HEK293T (cell line): ENCODE results near the gene ADH1C.

Experiments
- CTCF ChIA-PET: fragments of 350-600 bp; formaldehyde crosslinking; extraction: SDS; loops from one replicate; lab custom pipeline; 2021; ENCODE audit warnings: antibody characterized with exemption, inconsistent platforms; lab: Yijun Ruan, JAX
- POLR2A ChIA-PET: fragments of 350-600 bp; formaldehyde crosslinking; extraction: SDS; loops from one replicate; lab custom pipeline; 2020; ENCODE audit warnings: antibody characterized with exemption, inconsistent platforms; lab: Yijun Ruan, JAX
- DNase-seq: peaks from one replicate; pipeline ENCODE4 v3.0.0; 2012; ENCODE audit warnings: mixed read lengths; ENCODE audit errors: extremely low spot score
- ARNT ChIP-seq: fragments of 450-650 bp; IDR thresholded peaks from 2 replicates; pipeline ENCODE4 v1.6.1; 2017; ENCODE audit warnings: mild to moderate bottlenecking
- BHLHE40 ChIP-seq: fragments of 450-650 bp; IDR thresholded peaks from 2 replicates; pipeline ENCODE4 v1.6.1; 2016; ENCODE audit warnings: mild to moderate bottlenecking, moderate library complexity, borderline replicate concordance
- CTBP1 ChIP-seq: fragments of 450-650 bp; IDR thresholded peaks from 2 replicates; pipeline ENCODE4 v1.6.1; 2016; ENCODE audit warnings: borderline replicate concordance
- ELF4 ChIP-seq: fragments of 450-650 bp; IDR thresholded peaks from 2 replicates; pipeline ENCODE4 v1.6.1; 2017; ENCODE audit warnings: antibody characterized with exemption
- FOXA1 ChIP-seq: fragments of 450-650 bp; IDR thresholded peaks from 2 replicates; pipeline ENCODE4 v1.6.1; 2016; ENCODE audit warnings: mild to moderate bottlenecking
- FOXK2 ChIP-seq: fragments of 450-650 bp; IDR thresholded peaks from 2 replicates; pipeline ENCODE4 v1.6.1; 2016; ENCODE audit warnings: mild to moderate bottlenecking
- FOXM1 ChIP-seq: fragments of 450-650 bp; IDR thresholded peaks from 2 replicates; pipeline ENCODE4 v1.6.1; 2017; ENCODE audit warnings: mild to moderate bottlenecking, borderline replicate concordance
- HDGF ChIP-seq: fragments of 450-650 bp; IDR thresholded peaks from 2 replicates; pipeline ENCODE4 v1.6.1; 2017; ENCODE audit warnings: antibody characterized with exemption, borderline replicate concordance
- L3MBTL2 ChIP-seq: fragments of 450-650 bp; conservative IDR thresholded peaks from 2 replicates; pipeline ENCODE4 v1.6.1; 2016; ENCODE audit warnings: mild to moderate bottlenecking
- LEF1 ChIP-seq: fragments of 450-650 bp; IDR thresholded peaks from 2 replicates; pipeline ENCODE4 v1.6.1; 2017; ENCODE audit warnings: mild to moderate bottlenecking, borderline replicate concordance
- NFRKB ChIP-seq: fragments of 450-650 bp; IDR thresholded peaks from 2 replicates; pipeline ENCODE4 v1.6.1; 2016; ENCODE audit warnings: mild to moderate bottlenecking, moderate library complexity
- SP1 ChIP-seq: fragments of 450-650 bp; IDR thresholded peaks from 2 replicates; pipeline ENCODE4 v1.6.1; 2017
- SUZ12 ChIP-seq: fragments of 450-650 bp; IDR thresholded peaks from 2 replicates; pipeline ENCODE4 v1.6.1; 2016; ENCODE audit warnings: mild to moderate bottlenecking
- TARDBP ChIP-seq: fragments of 450-650 bp; IDR thresholded peaks from 2 replicates; pipeline ENCODE4 v1.6.1; 2016
- ZNF384 ChIP-seq: fragments of 450-650 bp; IDR thresholded peaks from 2 replicates; pipeline ENCODE4 v1.6.1; 2016
- TF ChIP-seq, protein P1 (sequence below): fragments of 450-650 bp; IDR thresholded peaks from 2 replicates; pipeline ENCODE4 v1.6.1; 2016

Gene ADH1C

GRCh38 chr4:99334880-99335279, 17.7 kb downstream of the ADH1C start:
- DNase-seq: no peak
- POLR2A ChIA-PET: no interaction called here
- CTCF ChIA-PET: no interaction called here
- TF ChIP-seq FOXK2 (no peak), SP1 (no peak), BHLHE40 (no peak), ZNF384 (no peak), SUZ12 (no peak)

DNA sequence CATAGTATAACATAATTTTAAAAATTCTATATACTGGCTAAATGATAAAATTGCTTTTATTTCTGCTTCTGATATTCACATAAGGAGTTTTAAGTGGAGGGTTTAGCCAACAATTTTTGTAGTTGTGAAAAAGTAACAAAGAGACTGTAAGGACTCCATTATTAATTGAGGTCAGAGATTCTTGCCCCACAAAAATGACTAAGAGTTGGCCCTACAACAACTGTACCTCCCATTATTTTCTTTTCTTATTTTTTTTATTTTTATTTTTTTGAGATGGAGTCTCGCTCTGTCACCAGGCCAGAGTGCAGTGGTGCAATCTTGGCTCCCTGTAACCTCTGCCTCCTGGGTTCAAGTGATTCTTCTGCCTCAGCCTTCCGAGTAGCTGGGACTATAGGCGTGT, 21.9 kb downstream of the ADH1C start:
- CTCF ChIA-PET: no interaction called here
- no peak for DNase-seq
- TF ChIP-seq, protein P1, sequence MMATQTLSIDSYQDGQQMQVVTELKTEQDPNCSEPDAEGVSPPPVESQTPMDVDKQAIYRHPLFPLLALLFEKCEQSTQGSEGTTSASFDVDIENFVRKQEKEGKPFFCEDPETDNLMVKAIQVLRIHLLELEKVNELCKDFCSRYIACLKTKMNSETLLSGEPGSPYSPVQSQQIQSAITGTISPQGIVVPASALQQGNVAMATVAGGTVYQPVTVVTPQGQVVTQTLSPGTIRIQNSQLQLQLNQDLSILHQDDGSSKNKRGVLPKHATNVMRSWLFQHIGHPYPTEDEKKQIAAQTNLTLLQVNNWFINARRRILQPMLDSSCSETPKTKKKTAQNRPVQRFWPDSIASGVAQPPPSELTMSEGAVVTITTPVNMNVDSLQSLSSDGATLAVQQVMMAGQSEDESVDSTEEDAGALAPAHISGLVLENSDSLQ: no peak
- no peak for TF ChIP-seq FOXM1
- TF ChIP-seq CTBP1: no peak
- TF ChIP-seq FOXK2: no peak
- no peak for TF ChIP-seq ARNT
- TF ChIP-seq TARDBP: no peak
- TF ChIP-seq SUZ12: no peak
- no peak for TF ChIP-seq ELF4
- TF ChIP-seq HDGF: no peak
- TF ChIP-seq BHLHE40: no peak
- TF ChIP-seq NFRKB: no peak
- TF ChIP-seq L3MBTL2: no peak
- TF ChIP-seq SP1: no peak
- TF ChIP-seq LEF1: no peak
- no peak for TF ChIP-seq FOXA1
- TF ChIP-seq ZNF384: no peak
- POLR2A ChIA-PET: no interaction called here

GRCh38 chr4:99329876-99330275, 22.7 kb downstream of the ADH1C start:
- ChIA-PET POLR2A (no interaction called here), CTCF (no interaction called here)
- no peak for DNase-seq
- TF ChIP-seq HDGF (no peak), BHLHE40 (no peak), L3MBTL2 (no peak), SP1 (no peak), ELF4 (no peak), TARDBP (no peak), SUZ12 (no peak), FOXM1 (no peak), FOXK2 (no peak), FOXA1 (no peak), ARNT (no peak), LEF1 (no peak), ZNF384 (no peak)
- TF ChIP-seq, protein P1: no peak

DNA sequence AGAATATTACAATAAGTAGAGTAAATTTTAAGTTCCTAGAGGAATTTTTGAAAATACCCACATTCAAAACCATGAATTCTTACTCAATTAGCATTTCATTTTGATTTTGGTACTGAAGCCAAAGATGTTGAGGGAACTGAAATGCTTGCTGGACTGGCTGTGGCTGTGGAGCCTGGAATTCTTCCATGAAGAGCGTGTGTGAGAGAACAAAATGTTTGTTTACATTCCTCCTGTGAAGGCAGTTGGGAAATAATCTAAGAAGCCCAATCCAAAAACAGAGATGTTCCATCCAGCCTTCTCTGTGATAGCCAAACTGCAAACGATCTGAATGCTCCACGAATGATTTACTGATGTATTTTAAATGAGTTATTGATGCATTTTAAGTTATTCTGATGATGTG, 27.6 kb downstream of the ADH1C start:
- CTCF ChIA-PET: no interaction called here
- no peak for DNase-seq
- no peak for TF ChIP-seq ZNF384
- TF ChIP-seq NFRKB: no peak
- TF ChIP-seq CTBP1: no peak
- TF ChIP-seq ELF4: no peak
- TF ChIP-seq BHLHE40: no peak
- TF ChIP-seq, protein P1: no peak
- no peak for TF ChIP-seq LEF1
- TF ChIP-seq FOXA1: no peak
- no peak for TF ChIP-seq SUZ12
- no peak for TF ChIP-seq L3MBTL2
- TF ChIP-seq SP1: no peak
- TF ChIP-seq ARNT: no peak
- no peak for TF ChIP-seq FOXK2
- no peak for TF ChIP-seq FOXM1
- no peak for TF ChIP-seq HDGF
- TF ChIP-seq TARDBP: no peak
- POLR2A ChIA-PET: no interaction called here

DNA sequence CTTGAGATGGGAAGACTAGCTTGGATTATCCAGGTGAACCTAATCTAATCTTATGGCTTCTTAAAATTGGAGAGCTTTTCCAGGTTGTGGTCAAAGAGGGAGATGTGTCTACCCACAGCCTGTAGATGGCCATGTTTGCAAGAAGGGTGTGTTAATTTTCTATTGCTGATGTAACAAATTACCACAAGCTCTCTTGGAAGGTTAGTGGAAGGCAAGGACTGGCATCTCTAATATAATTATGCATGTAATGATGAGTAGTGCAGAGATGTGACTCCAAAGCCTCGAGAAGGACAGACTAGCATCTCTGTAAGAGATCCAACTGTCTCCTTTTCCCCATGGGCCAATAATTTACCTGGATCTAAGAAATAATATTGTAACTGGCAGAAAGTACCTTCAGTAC, 28.2 kb downstream of the ADH1C start:
- no peak for DNase-seq
- TF ChIP-seq NFRKB (no peak), BHLHE40 (no peak), FOXA1 (no peak), FOXM1 (no peak), ELF4 (no peak), CTBP1 (no peak), ZNF384 (no peak), SP1 (no peak), HDGF (no peak), L3MBTL2 (no peak), LEF1 (no peak), TARDBP (no peak), FOXK2 (no peak), ARNT (no peak), SUZ12 (no peak)
- TF ChIP-seq, protein P1: no peak
- POLR2A ChIA-PET: no interaction called here
- CTCF ChIA-PET: no interaction called here

DNA sequence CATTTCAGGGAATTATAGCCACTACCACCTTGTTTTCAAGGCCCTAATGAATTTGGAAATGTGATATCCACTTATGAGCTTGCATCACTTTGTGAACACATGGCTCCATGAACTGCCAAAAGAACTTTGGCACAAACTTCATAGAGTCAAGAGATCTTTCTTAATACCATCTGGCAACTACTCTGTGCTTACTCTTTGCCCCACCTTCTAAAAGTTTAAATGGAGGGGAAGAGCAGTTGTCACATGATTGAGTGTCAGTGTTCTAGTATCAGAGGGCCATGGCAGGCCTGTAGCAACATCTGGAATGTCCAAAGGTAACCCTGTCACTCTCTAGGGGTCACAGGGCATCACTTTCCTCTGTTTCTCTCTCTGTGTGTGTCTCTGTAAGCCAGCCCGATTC, 28.8 kb downstream of the ADH1C start:
- ChIA-PET CTCF (no interaction called here), POLR2A (no interaction called here)
- no peak for DNase-seq
- TF ChIP-seq NFRKB: no peak
